ENCODE results near the gene CEACAM7. TPM values are rescaled to one million over a fixed set of nuclear protein-coding genes. Genes with fewer than 3 reads are reported as not detected.

Gene CEACAM7
- total RNA-seq, 1 experiment from 2014 or later = 0.15 TPM

- TF ChIP-seq E2F4 (CRISPR knock-in tag; IDR thresholded peaks at IDR 0.05; ENCODE audit: borderline replicate concordance, low read depth) (0 out of 2 replicates have a peak, but pooled peaks have one; percentile 20), ZNF232 (CRISPR knock-in tag; IDR thresholded peaks at IDR 0.05) (no peak; the same call in 1 of the 2 replicates), IRF2 (CRISPR knock-in tag; IDR thresholded peaks at IDR 0.05; ENCODE audit: borderline replicate concordance, low read depth) (no peak), ZNF416 (CRISPR knock-in tag; IDR thresholded peaks at IDR 0.05) (no peak), SMAD3 (CRISPR knock-in tag; IDR thresholded peaks at IDR 0.05; ENCODE audit: borderline replicate concordance) (no peak), FOXP4 (CRISPR knock-in tag; IDR thresholded peaks at IDR 0.05) (peak; percentile 77; the same call in 1 of the 2 replicates), ATF2 (CRISPR knock-in tag; IDR thresholded peaks at IDR 0.05; ENCODE audit: borderline replicate concordance, low read depth) (no peak)
Observed at GRCh38 chr19:41705393-41706174, 17.5 kb upstream of the CEACAM7 start (continued).

- Mint-ChIP-seq H3K36me3 (no peaks in the 10 kb centered on the region), H3K4me3 (no peak overlapping the region), H3K27me3 (ENCODE audit: low read depth) (peaks cover 16% of the 10 kb centered on the region), H3K4me1 (0 out of 2 replicates have a peak, but pooled peaks cover 2% of the 10 kb centered on the region), H3K9me3 (no peaks in the 10 kb centered on the region), H3K27ac (no peak overlapping the region)
- ChIA-PET CTCF (interaction anchor here (1.1 to 5.8 kb wide), 4 partner anchors 13 to 156 kb away, joined by 3 to 53 read pairs (median 4); no protein-coding TSS in a partner anchor), POLR2A (no interaction called here)
- DNase-seq (ENCODE audit: low spot score) = peak; percentile 3
- ATAC-seq = no peak
- TF ChIP-seq HMGA2 (CRISPR knock-in tag; IDR thresholded peaks at IDR 0.05) = no peak
- TF ChIP-seq ZBTB21 (CRISPR knock-in tag; IDR thresholded peaks at IDR 0.05; ENCODE audit: borderline replicate concordance) = no peak
- no peak for TF ChIP-seq RORB (CRISPR knock-in tag; IDR thresholded peaks at IDR 0.05)
- no peak for TF ChIP-seq ZNF219 (CRISPR knock-in tag; IDR thresholded peaks at IDR 0.05; ENCODE audit: borderline replicate concordance)
- no peak for TF ChIP-seq NR2C2 (CRISPR knock-in tag; IDR thresholded peaks at IDR 0.05)
- no peak for TF ChIP-seq ZNF532 (CRISPR knock-in tag; IDR thresholded peaks at IDR 0.05; ENCODE audit: borderline replicate concordance)
- no peak for TF ChIP-seq ZNF263 (CRISPR knock-in tag; IDR thresholded peaks at IDR 0.05; ENCODE audit: low read depth)
- TF ChIP-seq RELA (CRISPR knock-in tag; IDR thresholded peaks at IDR 0.05; ENCODE audit: borderline replicate concordance) = no peak
- no peak for TF ChIP-seq ATF2 (CRISPR knock-in tag; IDR thresholded peaks at IDR 0.05; ENCODE audit: borderline replicate concordance, low read depth)
- no peak for TF ChIP-seq FOXK1 (CRISPR knock-in tag; IDR thresholded peaks at IDR 0.05)
- TF ChIP-seq AR (CRISPR knock-in tag; IDR thresholded peaks at IDR 0.05) = no peak
- TF ChIP-seq GABPB1 (CRISPR knock-in tag; IDR thresholded peaks at IDR 0.05) = no peak
Observed at GRCh38 chr19:41703602-41704293, 15.7 kb upstream of the CEACAM7 start.
